HG03354 (cell line): Measurements from ENCODE around the gene KIF9.

Experiments
- ATAC-seq: cut with Tn5 transposase; IDR thresholded peaks from one replicate; pipeline ENCODE4 v1.9.1; 2021; ENCODE audit warnings: mild to moderate bottlenecking; ENCODE audit not compliant: unreplicated experiment, poor library complexity, severe bottlenecking

The KIF9 gene

DNA sequence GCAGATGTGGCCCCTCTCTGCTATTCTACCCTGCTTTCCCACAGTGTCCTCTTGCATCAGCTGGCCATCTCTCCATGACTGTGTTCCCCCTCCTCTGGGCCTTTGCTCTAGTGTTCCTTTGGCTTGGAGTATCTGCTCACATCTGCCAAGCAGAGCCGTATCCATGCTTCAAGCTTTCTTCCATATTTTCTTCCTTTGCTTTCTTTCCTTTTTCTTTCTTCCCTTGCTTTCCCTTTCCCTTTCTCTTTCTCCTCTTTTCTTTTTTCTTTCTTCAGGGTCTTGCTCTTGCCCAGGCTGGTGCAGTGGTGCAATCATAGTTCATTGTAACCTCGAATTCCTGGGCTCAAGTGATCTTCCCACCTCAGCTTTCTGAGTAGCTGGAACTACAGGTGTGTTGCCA, 12.7 kb upstream of the KIF9 start:
- no peak for ATAC-seq

DNA sequence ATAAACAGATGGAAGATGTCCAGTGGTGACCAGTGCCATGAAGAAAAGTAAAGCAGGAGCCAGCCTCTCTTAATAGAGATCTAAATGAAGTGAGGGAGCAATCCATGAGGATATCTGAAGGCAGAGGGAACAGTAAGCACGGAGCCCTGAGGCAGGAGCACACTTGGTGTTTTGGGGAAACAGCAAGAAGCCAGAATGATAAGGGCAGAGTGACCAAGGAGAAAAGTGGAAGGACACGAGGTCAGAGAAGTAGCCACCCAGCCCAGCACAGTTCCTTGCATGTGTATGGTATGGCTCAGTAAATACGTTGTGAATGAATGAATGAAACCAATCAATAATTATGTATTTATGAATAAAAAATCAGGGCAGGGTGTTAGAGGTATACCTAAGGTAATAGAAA, 11.8 kb upstream of the KIF9 start:
- no peak for ATAC-seq

DNA sequence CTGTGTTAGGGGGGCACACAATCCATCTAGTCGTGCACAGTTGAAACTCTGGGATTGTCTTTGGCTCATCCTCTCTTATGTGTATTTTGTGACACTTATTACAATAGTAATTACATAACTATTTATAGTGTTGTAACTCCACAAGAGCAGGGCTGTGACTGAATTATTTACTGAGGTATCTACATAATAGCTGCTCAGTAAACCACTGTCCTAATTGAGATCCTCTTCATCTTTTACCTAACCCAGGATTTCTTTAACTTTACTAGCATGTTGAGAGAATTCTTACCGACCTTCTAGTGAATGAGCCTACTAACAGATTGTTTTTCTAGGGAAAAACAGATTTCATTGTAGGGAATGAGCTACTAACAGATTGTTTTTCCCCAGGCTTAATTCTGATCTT, 11.2 kb upstream of the KIF9 start:
- no peak for ATAC-seq

DNA sequence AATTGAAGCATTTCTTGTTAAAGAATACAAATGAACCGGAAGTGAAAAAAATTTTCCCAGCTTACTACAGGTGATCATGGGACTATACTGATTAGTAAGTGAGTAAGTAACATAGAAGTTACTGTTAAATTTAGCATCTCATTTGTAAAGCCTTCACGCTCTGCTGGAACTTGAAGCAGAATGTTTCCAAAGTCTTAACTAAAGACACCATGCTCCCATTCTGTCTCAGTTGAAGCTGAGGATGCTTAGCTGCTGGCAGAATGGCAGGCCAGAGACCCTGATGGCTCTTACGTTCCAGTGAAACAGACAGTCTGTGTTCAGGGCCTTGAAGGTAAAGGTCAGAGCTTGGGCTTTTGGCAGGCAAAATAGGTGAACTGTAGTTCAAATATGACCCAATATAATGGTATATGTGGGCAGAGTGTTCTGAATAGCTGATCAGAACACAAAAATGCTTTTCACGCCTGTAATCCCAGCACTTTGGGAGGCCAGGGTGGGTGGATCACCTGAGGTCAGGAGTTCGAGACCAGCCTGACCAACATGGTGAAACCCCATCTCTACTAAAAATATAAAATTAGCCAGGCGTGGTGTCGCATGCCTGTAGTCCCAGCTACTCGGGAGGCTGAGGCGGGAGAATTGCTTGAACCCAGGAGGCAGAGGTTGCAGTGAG, 9.3 kb upstream of the KIF9 start:
- ATAC-seq: peak; percentile 61

DNA sequence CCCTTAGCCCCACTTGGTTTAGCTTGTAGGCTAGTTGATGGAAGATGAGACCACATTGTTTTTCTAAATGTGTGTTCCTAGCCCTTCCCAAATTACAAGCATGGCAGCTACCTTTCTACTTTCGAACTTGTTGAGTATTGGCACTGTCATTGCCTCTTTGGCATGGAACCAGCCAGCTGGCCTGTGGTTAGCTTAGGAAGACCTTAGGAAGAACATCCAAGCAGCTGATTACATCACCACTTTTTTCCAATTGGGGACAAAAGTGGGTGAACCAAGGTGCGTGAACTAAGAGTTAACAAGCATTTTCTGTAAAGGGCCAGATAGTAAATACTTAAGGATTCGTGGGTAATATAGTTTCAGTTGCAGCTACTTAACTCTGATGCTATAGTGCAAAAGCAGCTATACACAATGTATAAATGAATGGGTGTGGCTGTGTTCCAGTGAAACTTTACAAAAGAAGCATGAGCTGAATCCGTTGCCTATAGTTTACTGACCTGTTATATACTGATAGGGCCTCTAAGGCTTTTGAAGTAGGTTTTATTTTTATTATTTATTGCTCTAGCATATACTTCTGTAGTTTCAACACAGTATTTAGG, 8.7 kb upstream of the KIF9 start:
- peak; percentile 13 for ATAC-seq

DNA sequence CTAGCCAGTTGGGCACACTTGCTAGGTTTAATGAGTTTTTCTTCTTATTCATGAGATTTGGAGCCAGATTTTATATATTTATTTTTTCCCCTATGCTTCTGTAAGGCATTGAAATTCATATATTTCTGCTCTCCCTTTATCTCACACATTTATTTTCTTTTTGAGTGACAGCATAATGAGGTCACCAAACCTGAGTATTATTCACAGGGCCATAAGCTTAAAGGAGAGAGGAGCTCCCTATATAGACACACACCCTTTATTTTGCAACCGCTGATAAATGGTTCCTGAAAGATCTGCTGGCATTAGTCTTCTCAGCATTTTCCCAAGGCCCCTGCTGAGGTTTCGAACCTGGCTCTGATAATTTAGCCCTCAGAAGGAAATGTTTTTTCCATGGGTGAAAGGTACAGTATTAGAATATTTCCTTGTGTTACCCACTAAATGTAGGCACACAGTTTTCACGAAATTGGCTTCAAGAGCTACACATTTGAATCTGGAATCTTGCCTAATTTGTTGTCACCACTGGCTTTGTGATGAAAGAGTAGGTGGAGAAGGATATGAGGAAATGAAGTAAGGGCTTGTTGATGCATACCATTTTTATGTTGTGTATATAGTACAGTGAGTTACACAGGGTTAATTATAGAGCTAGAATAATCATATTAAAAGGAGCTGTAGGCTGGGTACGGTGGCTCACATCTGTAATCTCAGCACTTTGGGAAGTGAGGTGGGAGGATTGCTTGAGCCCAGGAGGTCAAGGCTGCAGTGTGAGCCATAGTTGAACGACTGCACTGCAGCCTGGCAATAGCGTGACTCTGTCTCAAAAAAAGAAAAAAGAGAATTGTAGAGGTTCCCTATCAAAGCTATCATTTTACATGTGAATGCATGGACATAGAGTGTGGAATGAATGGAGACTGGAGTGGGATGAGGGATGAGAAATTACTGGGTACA, 6.6 kb upstream of the KIF9 start:
- ATAC-seq: no peak

DNA sequence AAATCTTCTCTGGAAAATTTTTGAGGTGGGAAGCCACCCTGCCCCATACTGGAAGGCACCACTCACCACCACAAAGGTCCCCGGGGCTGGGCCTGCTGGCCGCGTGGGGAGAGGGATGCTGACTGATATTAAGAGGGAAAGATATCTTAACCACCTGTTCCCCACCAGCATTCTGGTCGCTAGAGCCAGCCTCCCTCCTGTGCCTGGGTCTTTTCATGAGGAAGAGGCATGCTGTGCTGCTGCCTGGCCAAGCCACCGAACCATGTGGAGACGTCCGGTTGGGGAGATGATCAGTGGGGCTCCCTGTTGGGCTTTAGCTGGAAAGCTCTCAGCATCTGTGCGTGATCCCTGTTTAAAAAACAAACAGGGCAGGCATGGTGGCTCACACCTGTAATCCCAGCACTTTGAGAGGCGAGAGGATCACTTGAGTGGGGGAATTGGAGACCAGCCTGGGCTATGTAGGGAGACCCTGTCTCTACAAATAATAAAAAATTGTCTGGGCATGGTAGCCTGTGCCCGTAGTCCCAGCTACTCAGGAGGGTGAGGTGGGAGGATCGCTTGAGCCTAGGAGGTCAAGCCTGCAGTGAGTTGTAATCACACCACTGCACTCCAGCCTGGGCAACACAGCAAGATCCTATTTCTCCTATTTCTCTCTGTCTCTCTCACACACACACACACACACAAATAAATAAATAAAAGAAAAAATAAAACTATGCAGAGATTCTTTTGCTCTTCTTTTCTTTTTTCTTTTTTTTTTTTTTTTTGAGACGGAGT, 1.2 kb upstream of the KIF9 start:
- no peak for ATAC-seq

DNA sequence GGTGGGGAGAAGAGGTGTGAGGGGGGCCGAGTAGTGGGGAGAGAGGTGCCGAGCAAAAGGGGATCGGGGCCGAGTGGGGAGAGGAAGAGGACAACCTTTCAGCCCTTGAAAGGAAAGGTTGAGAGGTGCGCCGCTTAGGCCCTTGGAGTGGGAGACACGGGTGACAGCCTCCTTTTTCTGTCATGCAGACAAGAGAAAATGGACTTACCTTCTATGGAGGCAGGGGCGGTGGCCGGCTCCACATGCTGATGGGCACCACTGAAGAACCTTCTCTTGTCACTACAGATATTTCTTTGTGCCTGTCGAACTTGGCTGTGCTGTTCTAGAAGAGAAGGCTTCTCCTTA, 566 bp upstream of the KIF9 start:
- no peak for ATAC-seq

DNA sequence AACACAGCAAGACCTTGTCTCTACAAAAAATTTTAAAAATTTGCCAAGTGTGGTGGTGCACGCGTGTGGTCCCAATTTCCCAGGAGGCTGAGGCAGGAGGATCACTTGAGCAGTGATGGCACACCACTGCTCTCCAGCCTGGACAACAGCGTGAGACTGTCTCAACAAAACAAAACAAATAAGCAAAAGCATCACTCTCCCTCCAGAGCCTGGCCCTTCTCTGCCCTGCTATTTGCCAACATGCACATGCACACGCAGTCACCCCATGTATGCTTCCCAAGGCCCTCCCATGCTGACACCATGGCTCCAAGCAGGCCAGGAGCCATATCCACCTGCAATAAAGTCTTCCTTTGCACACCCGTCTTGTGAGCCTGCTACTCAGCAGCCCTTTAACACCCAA, 2.1 kb downstream of the KIF9 start:
- ATAC-seq: no peak

DNA sequence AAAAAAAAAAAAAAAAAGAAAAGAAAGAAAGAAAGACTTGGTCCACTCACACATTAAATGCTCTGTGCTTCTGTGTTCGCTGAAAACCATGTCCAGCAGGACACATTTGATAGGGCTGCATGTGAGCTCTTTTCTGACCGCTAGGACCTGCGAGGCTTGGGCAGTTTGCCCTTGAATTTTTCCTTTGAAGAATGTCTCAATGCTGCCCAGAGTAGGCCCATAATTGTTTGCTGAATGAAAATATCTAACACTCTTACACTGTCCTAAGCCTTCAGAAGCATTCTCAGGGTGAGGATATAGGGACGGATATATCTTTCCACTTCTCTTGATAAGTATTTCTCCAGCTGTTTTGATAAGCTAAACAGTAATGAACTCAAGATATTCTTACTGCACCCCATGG, 6.0 kb downstream of the KIF9 start:
- no peak for ATAC-seq

DNA sequence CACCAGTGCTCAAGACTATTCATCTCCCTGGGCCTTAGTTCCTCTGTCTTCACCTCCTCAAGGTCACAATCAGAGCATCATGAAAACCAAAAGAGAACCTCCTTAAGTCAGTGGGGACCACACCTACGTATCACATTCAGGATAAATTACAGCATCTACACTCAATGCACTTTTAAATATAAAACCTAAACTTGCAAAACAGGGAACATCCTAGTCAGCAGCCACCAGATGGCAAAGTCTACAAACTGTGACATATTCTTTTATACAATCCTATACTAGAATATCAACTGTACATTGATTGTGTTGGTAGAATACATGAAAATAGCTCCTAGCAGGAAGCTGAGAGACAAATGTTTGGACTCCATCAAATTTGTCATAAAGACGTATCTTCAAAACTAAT, 7.9 kb downstream of the KIF9 start:
- no peak for ATAC-seq

DNA sequence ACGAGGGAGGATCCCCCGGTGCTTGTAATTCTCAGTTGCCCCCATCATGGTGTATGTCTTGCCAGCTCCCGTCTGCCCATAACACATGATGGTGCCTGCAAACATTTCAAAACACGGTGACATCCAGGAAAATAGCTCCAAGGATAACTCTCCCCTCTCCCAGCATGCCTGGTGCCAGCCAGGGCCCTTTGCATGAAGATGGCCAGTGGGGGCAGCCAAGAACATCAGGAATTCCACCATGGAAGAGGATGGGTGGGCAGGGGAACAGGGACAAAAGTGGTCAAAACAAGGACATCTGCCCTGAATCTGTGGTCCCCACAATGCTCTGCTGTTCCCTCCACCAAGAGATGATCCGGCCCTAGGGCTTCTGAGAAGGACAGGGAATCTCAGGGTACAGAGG, 9.0 kb downstream of the KIF9 start:
- ATAC-seq: no peak

DNA sequence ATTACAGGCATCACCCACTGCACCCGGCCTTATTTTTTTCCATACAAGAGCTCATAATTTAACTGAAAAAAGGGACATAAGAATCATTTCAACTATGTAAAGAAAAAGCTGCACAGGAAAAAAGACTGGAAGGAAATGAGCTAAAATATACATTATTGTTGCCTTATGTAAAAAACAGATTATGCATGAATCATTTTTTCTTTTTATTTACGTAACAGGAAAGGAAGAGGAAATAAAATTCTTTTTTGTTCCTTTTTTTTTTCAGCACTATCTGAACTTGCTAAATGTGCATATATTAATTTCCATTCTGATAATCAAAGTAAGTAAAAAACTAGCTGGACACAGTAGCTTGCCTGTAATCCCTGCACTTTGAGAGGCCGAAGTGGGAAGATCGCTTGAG, 12.1 kb downstream of the KIF9 start:
- no peak for ATAC-seq

DNA sequence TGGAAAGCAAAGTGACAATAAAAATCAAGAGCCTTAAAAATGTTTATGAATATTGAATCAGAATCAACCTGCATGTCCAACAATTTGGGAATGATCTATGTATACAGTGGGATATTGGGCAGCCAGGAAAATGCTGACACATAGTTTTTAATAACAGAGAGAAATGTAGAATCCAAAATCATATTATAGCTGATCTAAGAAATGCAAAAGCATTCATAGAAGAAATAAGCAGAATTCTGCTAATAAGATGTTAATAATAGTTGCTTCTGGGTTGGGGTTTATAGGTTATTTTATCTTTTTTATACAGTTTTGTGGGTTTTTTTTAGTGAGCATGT, 15.1 kb downstream of the KIF9 start:
- ATAC-seq: no peak

DNA sequence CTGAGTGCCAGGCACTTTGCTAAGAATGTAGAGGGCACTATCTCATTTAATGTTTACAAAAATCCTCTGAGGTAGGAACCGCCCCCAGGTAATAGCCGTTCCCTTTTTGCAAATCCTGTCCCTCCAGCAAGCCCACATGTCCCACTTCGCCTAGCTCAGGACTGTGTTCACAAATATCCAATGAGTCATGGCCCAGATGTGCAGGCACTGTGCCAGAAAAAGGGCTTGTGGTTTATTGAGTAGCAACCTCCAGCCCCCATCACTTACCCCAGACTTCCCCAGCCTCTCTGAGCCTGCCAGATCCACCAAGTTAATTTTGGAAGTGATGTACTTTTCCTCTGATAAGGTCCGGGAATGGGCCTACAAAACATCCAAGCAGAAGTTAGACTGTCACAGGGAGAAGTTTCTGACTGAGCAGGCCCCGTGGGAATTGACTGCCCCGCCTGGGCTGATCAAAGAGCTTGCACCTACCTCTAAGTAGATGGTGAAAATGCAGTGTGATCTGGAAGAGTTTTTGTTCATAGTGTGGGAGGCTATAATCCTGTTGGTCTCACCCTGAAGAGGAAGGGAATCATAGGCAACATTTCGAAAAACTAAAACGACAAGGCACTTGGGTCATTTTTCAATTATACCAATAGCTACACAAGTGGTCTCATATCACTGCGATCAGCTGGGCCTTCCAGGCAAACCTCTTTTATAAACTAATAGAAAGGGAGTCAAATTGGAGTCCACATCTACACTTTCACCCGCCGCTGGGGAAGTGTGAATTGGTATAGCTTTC, 15.7 kb downstream of the KIF9 start:
- no peak for ATAC-seq

DNA sequence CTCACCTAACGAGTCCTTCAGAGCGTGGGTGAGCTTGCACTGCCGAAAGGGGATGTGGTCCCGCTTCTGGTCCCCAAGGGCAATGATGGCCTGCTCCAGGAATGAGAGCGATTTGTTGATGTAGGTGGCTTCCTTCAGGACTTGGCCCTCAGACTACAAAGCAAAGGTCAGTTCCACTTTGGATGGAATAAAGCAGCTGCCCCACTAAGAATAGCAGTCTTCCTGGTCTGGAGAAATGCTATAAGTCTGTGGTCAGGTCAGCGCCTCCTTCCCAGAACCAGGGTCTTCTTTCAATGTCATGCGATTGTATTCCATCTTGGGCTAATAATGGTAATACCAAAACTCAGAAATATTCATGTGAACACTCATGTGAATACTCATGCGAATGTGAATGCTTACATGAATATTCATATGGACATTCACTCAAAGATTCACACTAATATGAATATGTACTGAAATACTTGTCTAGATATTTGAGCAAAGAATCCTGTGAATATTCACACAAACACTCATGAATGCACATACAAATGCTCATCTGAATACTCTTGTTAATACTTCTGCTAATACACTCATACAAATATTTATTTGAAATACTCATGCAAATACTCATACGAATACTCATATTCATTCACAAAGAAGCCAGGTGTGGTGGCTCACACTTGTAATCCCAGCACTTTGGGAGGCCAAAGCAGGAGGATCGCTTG, 16.7 kb downstream of the KIF9 start:
- no peak for ATAC-seq

DNA sequence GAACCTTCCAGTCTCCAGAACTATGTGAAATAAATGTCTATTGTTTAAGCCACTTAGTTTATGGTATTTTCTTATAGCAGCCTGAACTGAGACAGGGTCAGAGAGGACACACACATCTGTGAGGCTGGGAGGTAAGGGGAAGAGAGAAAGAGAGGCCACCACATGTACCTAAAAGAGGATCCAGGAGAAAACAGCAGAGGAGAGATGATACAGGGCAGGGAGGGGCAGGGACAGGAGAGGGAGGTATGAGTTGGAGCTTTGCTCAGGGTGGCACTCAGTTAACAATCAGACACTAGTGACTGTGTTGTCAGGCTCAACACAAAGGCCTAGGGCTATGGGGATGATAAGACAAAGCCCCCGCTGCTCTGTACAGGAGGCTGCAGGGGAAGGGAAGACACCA, 17.6 kb downstream of the KIF9 start:
- no peak for ATAC-seq

DNA sequence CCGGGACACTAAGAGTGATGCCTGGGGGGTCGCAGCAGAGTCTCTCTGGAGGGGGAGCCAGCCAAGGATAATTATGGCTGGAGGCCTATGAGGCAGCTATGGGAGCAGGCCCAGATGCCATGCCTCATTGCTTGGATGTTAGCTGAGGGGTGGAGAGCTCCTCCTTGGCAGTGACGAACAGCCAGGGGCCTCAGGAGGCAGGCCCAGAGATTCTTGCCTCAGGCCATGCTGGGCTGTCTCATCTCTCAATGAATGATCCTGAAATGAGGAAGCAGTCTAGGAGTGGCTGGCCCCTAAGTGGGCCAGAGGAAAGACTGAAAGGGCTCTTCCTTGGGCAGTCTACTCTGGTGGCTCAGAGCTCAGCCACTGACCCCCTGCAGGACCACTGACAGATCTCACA, 21.3 kb downstream of the KIF9 start:
- no peak for ATAC-seq

DNA sequence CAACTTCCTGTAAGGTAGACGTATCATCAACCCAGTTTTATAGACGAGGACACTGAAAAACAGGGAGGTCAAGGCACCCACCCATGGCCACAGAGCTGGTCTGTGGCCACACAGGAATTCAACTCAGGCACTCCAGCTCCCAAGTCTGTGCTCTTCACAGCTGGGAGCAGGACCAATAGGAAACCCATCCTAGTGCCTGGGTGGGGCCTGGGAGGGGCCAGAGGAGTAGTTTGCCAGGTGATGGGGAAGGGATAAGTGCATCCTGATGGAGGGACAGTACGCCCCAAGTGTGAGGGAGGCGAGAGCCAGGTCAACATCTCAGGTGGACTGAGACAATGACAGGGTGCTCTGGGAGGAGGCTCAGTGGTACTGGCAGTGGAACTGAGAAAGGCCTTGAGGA, 22.0 kb downstream of the KIF9 start:
- ATAC-seq: no peak
